ENCODE measurements around the gene ZNF468.
A peak's percentile ranks its signal among the peaks of the same experiment; 100 is the strongest.
"Not testable (repeated sequence)": the region's sequence is repeated elsewhere in the genome, so short reads cannot be mapped to it uniquely, and the experiment has no call there.

Gene ZNF468

DNA sequence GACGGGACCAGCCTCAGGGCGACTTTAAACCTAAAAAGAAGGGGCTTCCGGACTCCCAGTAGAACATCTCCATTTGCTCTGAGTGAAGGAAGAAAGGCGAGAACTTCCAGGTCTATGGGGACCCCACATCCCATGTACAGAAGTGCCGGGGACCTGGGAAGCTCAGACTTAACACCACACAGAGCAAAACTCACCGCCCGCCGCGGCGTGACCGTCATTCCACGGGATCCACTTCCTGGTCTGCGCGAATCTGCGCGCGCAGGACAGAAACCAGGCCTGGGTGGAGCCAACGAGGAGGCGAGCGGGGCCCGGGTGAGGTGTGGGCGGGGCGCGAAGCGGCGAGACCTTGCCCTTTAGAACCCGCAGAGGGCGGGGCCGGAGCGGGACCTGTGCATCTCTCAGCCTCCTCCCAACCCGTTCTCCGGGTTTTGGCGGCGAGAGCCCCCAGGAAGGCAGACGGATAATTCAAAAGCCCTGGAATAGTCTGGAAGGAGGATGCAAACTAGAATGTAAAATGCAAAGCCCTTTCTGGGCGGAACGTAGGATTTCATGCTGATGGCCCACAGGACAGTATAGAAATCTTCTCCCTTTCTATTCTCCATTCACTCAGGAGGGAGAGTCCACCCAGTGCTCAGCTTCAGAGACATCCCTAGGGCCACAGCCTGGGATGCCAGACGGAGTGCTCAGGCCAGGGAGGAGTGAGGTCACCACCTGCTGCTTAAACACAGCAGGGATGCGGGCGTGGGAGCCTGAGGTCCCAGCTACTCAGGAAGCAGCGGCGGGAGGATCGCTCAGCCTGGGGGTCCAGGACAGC lies at the start of gene ZNF468:
Gene ZNF468, minus strand, starts transcription at position 242 of the 814 bp plus-strand sequence. CDS start 3,347 bp downstream, outside the sequence.
- H3K4me1 Mint-ChIP-seq: peaks cover 30% of the 10 kb centered on the region
- peaks cover 10% of the 10 kb centered on the region for H3K27me3 Mint-ChIP-seq (ENCODE audit: low read depth, poor library complexity)
- H3K4me3 Mint-ChIP-seq: peak within 1 kb of the TSS; percentile 90

DNA sequence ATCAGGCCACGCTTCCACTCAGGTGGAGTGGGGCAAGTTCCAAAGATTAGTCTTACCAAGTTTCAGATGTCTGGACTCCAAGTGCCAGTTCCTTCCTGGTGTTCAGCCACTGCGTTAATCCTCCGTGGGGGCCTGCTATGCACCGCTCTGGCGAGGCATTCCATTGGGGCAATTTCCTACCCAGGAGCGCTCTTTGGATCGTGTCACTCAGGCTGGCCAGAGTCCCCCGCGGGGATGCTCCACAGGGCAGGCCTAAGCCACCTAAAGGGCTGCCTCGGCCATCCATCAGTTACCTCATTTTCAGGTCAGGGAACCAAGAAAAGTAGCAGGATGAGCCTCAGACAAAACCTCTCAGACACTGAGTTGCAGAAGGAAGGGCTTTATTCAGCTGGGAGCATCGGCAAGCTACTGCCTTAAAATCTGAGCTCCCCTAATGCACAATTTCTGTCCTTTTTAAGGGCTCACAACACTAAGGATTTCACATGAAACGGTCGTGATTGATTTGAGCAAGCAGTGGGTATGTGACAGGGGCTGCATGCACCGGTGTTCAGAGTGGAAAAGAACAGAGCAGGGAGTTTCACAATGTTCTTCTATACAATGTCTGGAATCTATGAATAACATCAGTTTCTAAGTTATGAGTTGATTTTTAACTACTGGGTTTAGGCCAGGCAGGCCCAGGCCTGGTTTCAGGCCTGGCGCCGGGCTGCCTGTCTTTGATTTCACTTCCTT lies 46.8 kb upstream of the ZNF468 start:
- not testable (repeated sequence) for DNase-seq; H3K4me1 Mint-ChIP-seq; H3K27ac Mint-ChIP-seq; H3K27me3 Mint-ChIP-seq (ENCODE audit: low read depth, poor library complexity); H3K4me3 Mint-ChIP-seq
- peaks cover 45% of the 10 kb centered on the region for H3K36me3 Mint-ChIP-seq (ENCODE audit: low read depth)
- H3K9me3 Mint-ChIP-seq: peaks cover 38% of the 10 kb centered on the region

More for the DNA sequence above, at the start of gene ZNF468:
- H3K9me3 Mint-ChIP-seq: not testable (repeated sequence)
- peaks cover 26% of the 10 kb centered on the region for H3K36me3 Mint-ChIP-seq (ENCODE audit: low read depth)
- H3K27ac Mint-ChIP-seq: peak within 1 kb of the TSS; percentile 36
- peak; percentile 75 for DNase-seq

DNA sequence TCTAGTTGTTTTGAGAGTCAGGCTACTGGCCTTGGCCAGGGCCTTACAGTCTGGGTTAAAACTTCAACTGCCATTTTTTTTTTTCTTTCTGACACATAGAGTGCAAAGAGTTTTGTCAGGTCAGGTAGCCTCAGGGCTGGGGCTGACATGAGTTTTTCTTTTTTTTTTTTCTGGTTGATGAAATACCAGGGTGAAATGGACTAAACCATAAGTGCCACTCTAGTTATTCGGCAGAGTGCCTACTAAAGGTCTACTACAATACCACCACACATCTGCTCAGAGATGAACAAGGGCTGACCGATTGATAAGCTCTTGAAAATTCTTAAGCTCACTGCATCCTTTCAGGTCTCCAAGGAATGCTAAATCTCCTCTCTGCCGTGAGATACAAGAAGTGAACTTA lies 44.4 kb upstream of the ZNF468 start:
- TF ChIP-seq, protein P1, sequence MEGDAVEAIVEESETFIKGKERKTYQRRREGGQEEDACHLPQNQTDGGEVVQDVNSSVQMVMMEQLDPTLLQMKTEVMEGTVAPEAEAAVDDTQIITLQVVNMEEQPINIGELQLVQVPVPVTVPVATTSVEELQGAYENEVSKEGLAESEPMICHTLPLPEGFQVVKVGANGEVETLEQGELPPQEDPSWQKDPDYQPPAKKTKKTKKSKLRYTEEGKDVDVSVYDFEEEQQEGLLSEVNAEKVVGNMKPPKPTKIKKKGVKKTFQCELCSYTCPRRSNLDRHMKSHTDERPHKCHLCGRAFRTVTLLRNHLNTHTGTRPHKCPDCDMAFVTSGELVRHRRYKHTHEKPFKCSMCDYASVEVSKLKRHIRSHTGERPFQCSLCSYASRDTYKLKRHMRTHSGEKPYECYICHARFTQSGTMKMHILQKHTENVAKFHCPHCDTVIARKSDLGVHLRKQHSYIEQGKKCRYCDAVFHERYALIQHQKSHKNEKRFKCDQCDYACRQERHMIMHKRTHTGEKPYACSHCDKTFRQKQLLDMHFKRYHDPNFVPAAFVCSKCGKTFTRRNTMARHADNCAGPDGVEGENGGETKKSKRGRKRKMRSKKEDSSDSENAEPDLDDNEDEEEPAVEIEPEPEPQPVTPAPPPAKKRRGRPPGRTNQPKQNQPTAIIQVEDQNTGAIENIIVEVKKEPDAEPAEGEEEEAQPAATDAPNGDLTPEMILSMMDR (IDR thresholded peaks at IDR 0.05): no peak
- H3K27me3 Mint-ChIP-seq (ENCODE audit: low read depth, poor library complexity): no peaks in the 10 kb centered on the region
- peaks cover 38% of the 10 kb centered on the region for H3K36me3 Mint-ChIP-seq (ENCODE audit: low read depth)
- H3K4me3 Mint-ChIP-seq: no peak overlapping the region
- H3K9me3 Mint-ChIP-seq: peaks cover 37% of the 10 kb centered on the region
- DNase-seq: no peak
- no peak overlapping the region for H3K27ac Mint-ChIP-seq
- H3K4me1 Mint-ChIP-seq: peaks cover 15% of the 10 kb centered on the region

DNA sequence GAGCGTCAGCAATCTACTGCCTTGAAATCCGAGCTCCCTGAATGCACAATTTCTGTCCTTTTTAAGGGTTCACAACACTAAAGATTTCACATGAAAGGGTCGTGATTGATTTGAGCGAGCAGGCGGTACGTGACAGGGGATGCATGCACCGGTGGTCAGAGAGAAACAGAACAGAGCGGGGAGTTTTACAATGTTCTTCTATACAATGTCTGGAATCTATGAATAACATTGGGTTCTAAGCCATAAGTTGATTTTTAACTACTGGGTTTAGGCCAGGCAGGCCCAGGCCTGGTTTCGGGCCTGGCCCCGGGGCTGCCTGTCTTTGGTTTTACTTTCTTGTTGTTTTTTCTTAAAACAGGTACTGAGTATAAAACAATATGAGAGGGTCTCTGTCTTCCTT lies 41.2 kb upstream of the ZNF468 start:
- peaks cover 32% of the 10 kb centered on the region for H3K4me1 Mint-ChIP-seq

DNA sequence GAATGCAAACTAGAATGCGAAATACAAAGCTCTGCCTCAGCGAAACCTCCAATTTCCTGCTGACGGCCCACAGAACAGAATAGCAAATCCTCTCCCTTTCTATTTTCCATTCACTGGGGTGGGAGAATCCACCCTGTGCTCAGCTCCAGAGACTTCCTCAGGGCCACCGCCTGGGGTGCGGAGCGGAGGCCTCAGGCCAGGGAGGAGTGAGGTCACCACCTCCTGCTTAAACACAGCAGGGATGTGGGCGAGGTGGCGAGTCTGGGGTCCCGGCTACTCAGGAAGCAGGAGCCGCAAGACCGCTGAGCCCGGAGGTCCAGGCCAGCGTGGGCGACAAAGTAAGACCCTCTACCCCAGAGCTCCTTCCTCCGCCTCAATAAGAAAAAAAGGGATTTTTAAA lies 40.7 kb upstream of the ZNF468 start:
- peak overlapping the region; percentile 94 for H3K4me3 Mint-ChIP-seq
- H3K27me3 Mint-ChIP-seq (ENCODE audit: low read depth, poor library complexity): no peaks in the 10 kb centered on the region
- H3K27ac Mint-ChIP-seq: no peak overlapping the region
- peaks cover 34% of the 10 kb centered on the region for H3K4me1 Mint-ChIP-seq
- H3K36me3 Mint-ChIP-seq (ENCODE audit: low read depth): peaks cover 39% of the 10 kb centered on the region
- peaks cover 28% of the 10 kb centered on the region for H3K9me3 Mint-ChIP-seq
- no peak for DNase-seq
- TF ChIP-seq, protein P1 (IDR thresholded peaks at IDR 0.05): no peak

More for the DNA sequence above, 41.2 kb upstream of the ZNF468 start:
- not testable (repeated sequence) for DNase-seq; H3K27me3 Mint-ChIP-seq (ENCODE audit: low read depth, poor library complexity); H3K27ac Mint-ChIP-seq
- Mint-ChIP-seq H3K4me3 (peak overlapping the region; percentile 94), H3K9me3 (peaks cover 28% of the 10 kb centered on the region), H3K36me3 (ENCODE audit: low read depth) (peaks cover 34% of the 10 kb centered on the region)

DNA sequence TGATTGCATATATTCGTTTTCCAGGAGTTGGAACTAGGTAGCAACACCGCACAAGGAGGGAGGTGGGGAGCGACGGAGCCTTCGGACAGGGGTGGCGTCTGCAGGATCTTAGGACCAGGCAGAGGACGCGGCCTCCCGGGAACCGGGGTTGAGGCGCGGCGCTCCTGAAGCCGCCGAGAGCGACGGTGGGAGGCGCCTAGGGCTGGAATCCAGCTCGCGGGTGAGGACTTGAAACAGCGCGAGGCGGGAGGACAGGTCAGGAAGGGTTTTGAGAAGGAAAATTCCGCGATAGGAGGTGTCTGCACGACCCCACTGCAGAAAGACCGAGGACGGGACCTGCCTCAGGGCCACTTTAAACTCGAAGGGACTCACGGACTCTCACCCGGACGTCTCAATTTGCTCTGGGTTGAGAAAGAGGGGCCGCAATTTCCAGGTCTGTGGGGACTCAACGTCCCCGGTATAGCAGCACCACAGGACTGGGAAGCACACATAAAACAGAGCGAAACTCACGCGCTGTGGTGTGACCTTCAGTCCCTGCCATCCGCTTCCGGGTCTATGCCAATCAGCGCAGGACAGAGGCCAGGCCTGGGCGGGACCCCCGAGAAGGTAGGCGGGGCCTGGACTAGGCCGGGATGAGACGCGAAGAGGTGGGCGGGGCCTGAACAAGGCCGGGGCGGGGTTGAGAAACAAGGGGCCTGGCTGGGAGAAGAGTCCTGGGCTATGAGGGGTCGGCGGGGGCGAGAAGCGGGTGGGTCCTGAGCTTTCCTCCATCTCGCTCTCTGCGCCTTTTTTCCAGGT lies 39.9 kb upstream of the ZNF468 start, which contains the start of gene ZNF320:
Gene ZNF320, minus strand, starts transcription at position 498 of the 798 bp plus-strand sequence. CDS start 7,380 bp downstream, outside the sequence.
- peaks cover 34% of the 10 kb centered on the region for H3K4me1 Mint-ChIP-seq
- peak within 1 kb of the TSS; percentile 99 for H3K27ac Mint-ChIP-seq
- TF ChIP-seq, protein P1 (IDR thresholded peaks at IDR 0.05): no peak
- H3K9me3 Mint-ChIP-seq: peaks cover 28% of the 10 kb centered on the region
- H3K4me3 Mint-ChIP-seq: peak within 1 kb of the TSS; percentile 94
- peak; percentile 97 for DNase-seq
- H3K36me3 Mint-ChIP-seq (ENCODE audit: low read depth): peaks cover 47% of the 10 kb centered on the region
- no peaks in the 10 kb centered on the region for H3K27me3 Mint-ChIP-seq (ENCODE audit: low read depth, poor library complexity)
